SK-N-SH treated with all-trans-retinoic acid at 6 μM for 48 hours (cell line): Measurements from ENCODE around the gene GDPD4.

Source experiments
- ATAC-seq: fragments of 200-7000 bp; cut with Tn5 transposase; 3 replicates; pipeline ENCODE4 v1.9.1; 2020; ENCODE audit warnings: mild to moderate bottlenecking, moderate library complexity
- BACH2 ChIP-seq: fragments of 250-450 bp; sonication (Bioruptor Pico); IDR thresholded peaks from 2 replicates; pipeline ENCODE4 v1.9.0; 2021; ENCODE audit warnings: mild to moderate bottlenecking, borderline replicate concordance
- CSDC2 ChIP-seq: fragments of 250-450 bp; sonication (Bioruptor Pico); IDR thresholded peaks from 2 replicates; pipeline ENCODE4 v1.5.0; 2020; ENCODE audit warnings: mild to moderate bottlenecking, moderate library complexity
- ESRRG ChIP-seq: fragments of 250-450 bp; sonication (Bioruptor Pico); IDR thresholded peaks from 2 replicates; pipeline ENCODE4 v1.6.1; 2021; ENCODE audit warnings: mild to moderate bottlenecking
- GLIS3 ChIP-seq: fragments of 250-450 bp; sonication (Bioruptor Pico); IDR thresholded peaks from 2 replicates; pipeline ENCODE4 v1.5.0; 2020; ENCODE audit warnings: mild to moderate bottlenecking, moderate library complexity
- ISL1 ChIP-seq: fragments of 250-450 bp; sonication (Bioruptor Pico); IDR thresholded peaks from 2 replicates; pipeline ENCODE4 v2.1.2; 2022; ENCODE audit warnings: mild to moderate bottlenecking, moderate library complexity
- OSR1 ChIP-seq: fragments of 250-450 bp; sonication (Bioruptor Pico); IDR thresholded peaks from 2 replicates; pipeline ENCODE4 v1.8.0; 2022; ENCODE audit warnings: moderate library complexity, mild to moderate bottlenecking, inconsistent platforms
- PPARA ChIP-seq: fragments of 250-450 bp; sonication (Bioruptor Pico); IDR thresholded peaks from 2 replicates; pipeline ENCODE4 v1.5.0; 2020; ENCODE audit warnings: mild to moderate bottlenecking, borderline replicate concordance
- RARB ChIP-seq: fragments of 250-450 bp; sonication (Bioruptor Pico); IDR thresholded peaks from 2 replicates; pipeline ENCODE4 v1.8.0; 2021; ENCODE audit warnings: mild to moderate bottlenecking, moderate library complexity
- SNAI2 ChIP-seq: fragments of 250-450 bp; sonication (Bioruptor Pico); IDR thresholded peaks from 2 replicates; pipeline ENCODE4 v1.5.0; 2020; ENCODE audit warnings: mild to moderate bottlenecking, moderate library complexity
- TCF4 ChIP-seq: fragments of 250-450 bp; sonication (Bioruptor Pico); IDR thresholded peaks from 2 replicates; pipeline ENCODE4 v1.8.0; 2021; ENCODE audit warnings: mild to moderate bottlenecking, moderate library complexity, borderline replicate concordance
- TOX ChIP-seq: fragments of 250-450 bp; sonication (Bioruptor Pico); IDR thresholded peaks from 2 replicates; pipeline ENCODE4 v1.8.0; 2021; ENCODE audit warnings: mild to moderate bottlenecking, moderate library complexity, borderline replicate concordance
- ZFP3 ChIP-seq: fragments of 250-450 bp; sonication (Bioruptor Pico); IDR thresholded peaks from 2 replicates; pipeline ENCODE4 v1.5.0; 2020; ENCODE audit warnings: mild to moderate bottlenecking, moderate library complexity
- ZFP30 ChIP-seq: fragments of 450-650 bp; formaldehyde crosslinking; IDR thresholded peaks from 2 replicates; pipeline ENCODE4 v1.5.0; 2022; ENCODE audit warnings: mild to moderate bottlenecking, moderate library complexity
- ZNF565 ChIP-seq: fragments of 450-650 bp; formaldehyde crosslinking; conservative IDR thresholded peaks from 2 replicates; pipeline ENCODE4 v1.5.0; 2020; ENCODE audit warnings: low read depth, mild to moderate bottlenecking, moderate library complexity
- ZNF70 ChIP-seq: fragments of 450-650 bp; formaldehyde crosslinking; IDR thresholded peaks from 2 replicates; pipeline ENCODE4 v1.5.0; 2020; ENCODE audit warnings: mild to moderate bottlenecking, moderate library complexity
- ZNF8 ChIP-seq: fragments of 450-650 bp; formaldehyde crosslinking; IDR thresholded peaks from 2 replicates; pipeline ENCODE4 v1.5.0; 2020; ENCODE audit warnings: mild to moderate bottlenecking, moderate library complexity
- TF ChIP-seq, protein P1 (sequence below): fragments of 250-450 bp; sonication (Bioruptor Pico); IDR thresholded peaks from 2 replicates; pipeline ENCODE4 v1.8.0; 2021; ENCODE audit warnings: low read depth, mild to moderate bottlenecking, moderate library complexity, borderline replicate concordance
- TF ChIP-seq, protein P2 (sequence below): fragments of 250-450 bp; sonication (Bioruptor Pico); IDR thresholded peaks from 2 replicates; pipeline ENCODE4 v1.5.1; 2021; ENCODE audit warnings: mild to moderate bottlenecking, moderate library complexity
- TF ChIP-seq, protein P3 (sequence below): fragments of 250-450 bp; sonication (Bioruptor Pico); IDR thresholded peaks from 2 replicates; pipeline ENCODE4 v1.5.1; 2020; ENCODE audit warnings: low read depth, mild to moderate bottlenecking, moderate library complexity
- TF ChIP-seq, protein P4 (sequence below): fragments of 250-450 bp; sonication (Bioruptor Pico); IDR thresholded peaks from 2 replicates; pipeline ENCODE4 v1.8.0; 2020; ENCODE audit warnings: mild to moderate bottlenecking, moderate library complexity, borderline replicate concordance
- TF ChIP-seq, protein P5 (sequence below): fragments of 250-450 bp; sonication (Bioruptor Pico); IDR thresholded peaks from 2 replicates; pipeline ENCODE4 v1.5.0; 2020; ENCODE audit warnings: mild to moderate bottlenecking, moderate library complexity

Gene GDPD4

DNA sequence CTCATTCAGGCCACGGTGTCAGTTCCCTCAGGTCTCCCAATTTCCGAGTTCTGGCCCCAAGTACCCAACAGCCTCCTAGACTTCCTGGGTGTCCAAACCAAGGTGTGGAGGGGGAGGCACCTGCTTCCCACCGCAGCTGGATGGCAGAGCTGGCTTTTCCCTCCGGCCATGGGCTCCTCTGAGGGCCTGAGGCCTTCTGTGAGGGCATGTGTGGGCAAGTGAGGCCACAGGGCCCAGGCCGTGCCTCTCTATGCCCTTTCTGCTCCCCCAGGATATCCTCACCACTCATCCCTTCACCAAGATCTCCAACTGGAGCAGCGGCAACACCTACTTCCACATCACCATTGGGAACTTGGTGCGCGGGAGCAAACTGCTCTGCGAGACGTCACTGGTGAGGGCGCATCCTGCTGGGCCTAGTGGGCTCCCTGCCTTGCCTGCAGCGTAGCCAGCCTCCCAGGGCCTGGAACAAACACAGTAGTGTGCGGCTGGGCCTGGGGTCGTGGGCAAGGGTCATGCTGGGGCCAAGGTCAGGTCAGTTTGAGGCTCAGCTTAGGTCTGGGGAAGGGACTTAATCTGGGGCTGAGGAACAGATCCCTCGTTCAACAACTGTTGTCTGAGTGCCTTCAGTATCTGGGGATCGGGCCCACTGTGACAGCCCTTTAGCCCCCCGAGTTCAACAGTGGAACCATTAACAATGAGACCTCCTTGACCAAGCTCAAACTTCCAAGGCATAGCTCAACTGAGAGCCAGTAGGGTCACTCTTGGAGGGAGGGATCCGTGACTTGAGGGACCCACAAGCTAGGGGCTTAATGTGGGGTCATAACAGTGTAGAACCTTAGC, 87.7 kb downstream of the GDPD4 start (continued):
- TF ChIP-seq ZFP3 (CRISPR knock-in tag), result no peak
- TF ChIP-seq ZNF70 (CRISPR knock-in tag), result no peak

DNA sequence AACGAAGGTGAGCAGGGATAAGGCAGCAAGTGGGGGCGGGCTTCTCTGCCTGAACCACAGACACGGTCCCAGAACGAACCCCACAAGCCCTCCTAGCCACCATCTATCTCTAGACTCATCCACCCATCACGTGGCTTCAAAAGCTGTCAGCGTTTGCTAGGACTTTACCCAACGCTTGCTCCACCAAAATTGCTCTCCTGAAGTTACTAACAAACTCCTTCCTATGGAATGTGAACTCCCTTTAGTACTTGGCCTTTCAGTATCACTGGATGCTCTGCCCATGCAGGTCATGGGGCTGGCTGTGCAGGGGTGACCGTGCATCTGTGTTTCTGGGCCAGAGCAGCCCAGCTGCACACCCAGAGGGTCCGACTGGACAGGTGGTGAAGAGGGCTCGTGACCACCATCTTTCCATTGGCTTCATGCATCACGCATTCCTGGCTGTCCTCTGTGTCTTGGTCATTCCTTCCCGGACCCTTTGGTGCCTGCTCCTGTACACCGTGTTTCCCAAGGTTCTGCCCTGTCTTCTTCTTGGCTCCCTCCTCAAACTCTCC, 88.4 kb downstream of the GDPD4 start:
- no peak for ATAC-seq
- TF ChIP-seq ISL1 (CRISPR knock-in tag), result no peak
- TF ChIP-seq ZFP30 (CRISPR knock-in tag), result no peak
- no peak for TF ChIP-seq ZNF8 (CRISPR knock-in tag)
- TF ChIP-seq ZFP3 (CRISPR knock-in tag), result no peak
- TF ChIP-seq BACH2 (CRISPR knock-in tag), result no peak
- TF ChIP-seq, protein P1, sequence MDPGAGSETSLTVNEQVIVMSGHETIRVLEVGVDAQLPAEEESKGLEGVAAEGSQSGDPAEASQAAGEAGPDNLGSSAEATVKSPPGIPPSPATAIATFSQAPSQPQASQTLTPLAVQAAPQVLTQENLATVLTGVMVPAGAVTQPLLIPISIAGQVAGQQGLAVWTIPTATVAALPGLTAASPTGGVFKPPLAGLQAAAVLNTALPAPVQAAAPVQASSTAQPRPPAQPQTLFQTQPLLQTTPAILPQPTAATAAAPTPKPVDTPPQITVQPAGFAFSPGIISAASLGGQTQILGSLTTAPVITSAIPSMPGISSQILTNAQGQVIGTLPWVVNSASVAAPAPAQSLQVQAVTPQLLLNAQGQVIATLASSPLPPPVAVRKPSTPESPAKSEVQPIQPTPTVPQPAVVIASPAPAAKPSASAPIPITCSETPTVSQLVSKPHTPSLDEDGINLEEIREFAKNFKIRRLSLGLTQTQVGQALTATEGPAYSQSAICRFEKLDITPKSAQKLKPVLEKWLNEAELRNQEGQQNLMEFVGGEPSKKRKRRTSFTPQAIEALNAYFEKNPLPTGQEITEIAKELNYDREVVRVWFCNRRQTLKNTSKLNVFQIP (CRISPR knock-in tag), result no peak
- no peak for TF ChIP-seq ZNF70 (CRISPR knock-in tag)
- no peak for TF ChIP-seq PPARA (CRISPR knock-in tag)
- TF ChIP-seq GLIS3 (CRISPR knock-in tag), result no peak

DNA sequence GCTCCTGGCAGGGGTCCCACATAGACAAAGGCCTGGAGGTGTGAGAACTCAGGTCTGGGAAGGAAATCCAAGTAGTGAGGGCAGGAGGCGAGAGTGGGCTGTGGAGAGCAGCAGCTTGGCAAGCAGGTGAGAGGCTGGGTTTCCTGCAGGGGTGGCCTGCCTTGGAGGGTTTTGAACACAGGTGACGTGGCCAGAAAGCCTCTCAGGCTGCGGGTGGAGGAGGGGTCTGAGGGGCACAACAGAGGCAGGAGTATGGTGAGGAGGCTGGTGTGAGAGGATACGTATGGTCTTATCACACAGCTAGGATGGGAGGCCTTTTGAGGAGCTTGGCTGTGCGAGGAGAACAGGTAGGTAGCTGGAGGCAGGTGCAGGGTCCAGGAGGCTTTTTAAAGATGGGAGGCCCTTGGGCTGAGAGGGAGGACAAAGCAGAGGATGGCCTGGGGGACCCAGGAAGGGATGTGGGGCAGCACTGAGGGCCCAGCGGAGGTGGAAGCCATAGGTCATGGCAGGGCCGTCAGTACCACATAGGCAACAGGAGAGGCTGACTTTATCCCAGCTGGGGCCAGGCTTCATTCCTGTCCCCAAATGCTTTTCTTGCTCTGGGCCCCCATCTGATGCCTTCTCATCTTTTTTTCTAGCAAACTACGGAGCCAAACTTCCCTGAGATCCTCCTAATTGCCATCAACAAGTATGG, 89.0 kb downstream of the GDPD4 start:
- ATAC-seq, result no peak
- TF ChIP-seq, protein P2, sequence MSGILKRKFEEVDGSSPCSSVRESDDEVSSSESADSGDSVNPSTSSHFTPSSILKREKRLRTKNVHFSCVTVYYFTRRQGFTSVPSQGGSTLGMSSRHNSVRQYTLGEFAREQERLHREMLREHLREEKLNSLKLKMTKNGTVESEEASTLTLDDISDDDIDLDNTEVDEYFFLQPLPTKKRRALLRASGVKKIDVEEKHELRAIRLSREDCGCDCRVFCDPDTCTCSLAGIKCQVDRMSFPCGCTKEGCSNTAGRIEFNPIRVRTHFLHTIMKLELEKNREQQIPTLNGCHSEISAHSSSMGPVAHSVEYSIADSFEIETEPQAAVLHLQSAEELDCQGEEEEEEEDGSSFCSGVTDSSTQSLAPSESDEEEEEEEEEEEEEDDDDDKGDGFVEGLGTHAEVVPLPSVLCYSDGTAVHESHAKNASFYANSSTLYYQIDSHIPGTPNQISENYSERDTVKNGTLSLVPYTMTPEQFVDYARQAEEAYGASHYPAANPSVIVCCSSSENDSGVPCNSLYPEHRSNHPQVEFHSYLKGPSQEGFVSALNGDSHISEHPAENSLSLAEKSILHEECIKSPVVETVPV (CRISPR knock-in tag), result no peak
- TF ChIP-seq ZFP3 (CRISPR knock-in tag), result no peak
- TF ChIP-seq RARB (CRISPR knock-in tag), result no peak
- TF ChIP-seq, protein P3, sequence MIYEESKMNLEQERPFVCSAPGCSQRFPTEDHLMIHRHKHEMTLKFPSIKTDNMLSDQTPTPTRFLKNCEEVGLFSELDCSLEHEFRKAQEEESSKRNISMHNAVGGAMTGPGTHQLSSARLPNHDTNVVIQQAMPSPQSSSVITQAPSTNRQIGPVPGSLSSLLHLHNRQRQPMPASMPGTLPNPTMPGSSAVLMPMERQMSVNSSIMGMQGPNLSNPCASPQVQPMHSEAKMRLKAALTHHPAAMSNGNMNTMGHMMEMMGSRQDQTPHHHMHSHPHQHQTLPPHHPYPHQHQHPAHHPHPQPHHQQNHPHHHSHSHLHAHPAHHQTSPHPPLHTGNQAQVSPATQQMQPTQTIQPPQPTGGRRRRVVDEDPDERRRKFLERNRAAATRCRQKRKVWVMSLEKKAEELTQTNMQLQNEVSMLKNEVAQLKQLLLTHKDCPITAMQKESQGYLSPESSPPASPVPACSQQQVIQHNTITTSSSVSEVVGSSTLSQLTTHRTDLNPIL (CRISPR knock-in tag), result no peak
- no peak for TF ChIP-seq OSR1 (CRISPR knock-in tag)
- TF ChIP-seq TCF4, result no peak
- TF ChIP-seq ZNF565 (CRISPR knock-in tag), result no peak
- no peak for TF ChIP-seq ZFP30 (CRISPR knock-in tag)
- no peak for TF ChIP-seq SNAI2 (CRISPR knock-in tag)
- TF ChIP-seq, protein P1 (CRISPR knock-in tag), result no peak
- no peak for TF ChIP-seq ZNF8 (CRISPR knock-in tag)
- no peak for TF ChIP-seq ZNF70 (CRISPR knock-in tag)
- no peak for TF ChIP-seq ISL1 (CRISPR knock-in tag)
- no peak for TF ChIP-seq CSDC2 (CRISPR knock-in tag)
- no peak for TF ChIP-seq PPARA (CRISPR knock-in tag)
- TF ChIP-seq ESRRG (CRISPR knock-in tag), result no peak
- no peak for TF ChIP-seq GLIS3 (CRISPR knock-in tag)
- no peak for TF ChIP-seq TOX (CRISPR knock-in tag)
- TF ChIP-seq, protein P4, sequence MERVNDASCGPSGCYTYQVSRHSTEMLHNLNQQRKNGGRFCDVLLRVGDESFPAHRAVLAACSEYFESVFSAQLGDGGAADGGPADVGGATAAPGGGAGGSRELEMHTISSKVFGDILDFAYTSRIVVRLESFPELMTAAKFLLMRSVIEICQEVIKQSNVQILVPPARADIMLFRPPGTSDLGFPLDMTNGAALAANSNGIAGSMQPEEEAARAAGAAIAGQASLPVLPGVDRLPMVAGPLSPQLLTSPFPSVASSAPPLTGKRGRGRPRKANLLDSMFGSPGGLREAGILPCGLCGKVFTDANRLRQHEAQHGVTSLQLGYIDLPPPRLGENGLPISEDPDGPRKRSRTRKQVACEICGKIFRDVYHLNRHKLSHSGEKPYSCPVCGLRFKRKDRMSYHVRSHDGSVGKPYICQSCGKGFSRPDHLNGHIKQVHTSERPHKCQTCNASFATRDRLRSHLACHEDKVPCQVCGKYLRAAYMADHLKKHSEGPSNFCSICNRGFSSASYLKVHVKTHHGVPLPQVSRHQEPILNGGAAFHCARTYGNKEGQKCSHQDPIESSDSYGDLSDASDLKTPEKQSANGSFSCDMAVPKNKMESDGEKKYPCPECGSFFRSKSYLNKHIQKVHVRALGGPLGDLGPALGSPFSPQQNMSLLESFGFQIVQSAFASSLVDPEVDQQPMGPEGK, result no peak
- TF ChIP-seq, protein P5, sequence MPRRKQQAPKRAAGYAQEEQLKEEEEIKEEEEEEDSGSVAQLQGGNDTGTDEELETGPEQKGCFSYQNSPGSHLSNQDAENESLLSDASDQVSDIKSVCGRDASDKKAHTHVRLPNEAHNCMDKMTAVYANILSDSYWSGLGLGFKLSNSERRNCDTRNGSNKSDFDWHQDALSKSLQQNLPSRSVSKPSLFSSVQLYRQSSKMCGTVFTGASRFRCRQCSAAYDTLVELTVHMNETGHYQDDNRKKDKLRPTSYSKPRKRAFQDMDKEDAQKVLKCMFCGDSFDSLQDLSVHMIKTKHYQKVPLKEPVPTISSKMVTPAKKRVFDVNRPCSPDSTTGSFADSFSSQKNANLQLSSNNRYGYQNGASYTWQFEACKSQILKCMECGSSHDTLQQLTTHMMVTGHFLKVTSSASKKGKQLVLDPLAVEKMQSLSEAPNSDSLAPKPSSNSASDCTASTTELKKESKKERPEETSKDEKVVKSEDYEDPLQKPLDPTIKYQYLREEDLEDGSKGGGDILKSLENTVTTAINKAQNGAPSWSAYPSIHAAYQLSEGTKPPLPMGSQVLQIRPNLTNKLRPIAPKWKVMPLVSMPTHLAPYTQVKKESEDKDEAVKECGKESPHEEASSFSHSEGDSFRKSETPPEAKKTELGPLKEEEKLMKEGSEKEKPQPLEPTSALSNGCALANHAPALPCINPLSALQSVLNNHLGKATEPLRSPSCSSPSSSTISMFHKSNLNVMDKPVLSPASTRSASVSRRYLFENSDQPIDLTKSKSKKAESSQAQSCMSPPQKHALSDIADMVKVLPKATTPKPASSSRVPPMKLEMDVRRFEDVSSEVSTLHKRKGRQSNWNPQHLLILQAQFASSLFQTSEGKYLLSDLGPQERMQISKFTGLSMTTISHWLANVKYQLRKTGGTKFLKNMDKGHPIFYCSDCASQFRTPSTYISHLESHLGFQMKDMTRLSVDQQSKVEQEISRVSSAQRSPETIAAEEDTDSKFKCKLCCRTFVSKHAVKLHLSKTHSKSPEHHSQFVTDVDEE, result no peak
